Endothelial cell of umbilical vein (primary cell): ENCODE results near the gene MBOAT1. TPM values are rescaled to one million over a fixed set of nuclear protein-coding genes. Genes with fewer than 3 reads are reported as not detected.

Experiments used
- BruUV-seq: library from RNA; stranded (reverse); fragments of 400-500 nt; replicated peaks from 2 replicates; lab custom pipeline; 2021; lab: Mats Ljungman, UMichigan
- CTCF ChIA-PET: fragments of 300-600, 350-600 bp; sonication (Branson Sonifier 250); formaldehyde crosslinking; loops from one replicate; lab custom pipeline; 2021; ENCODE audit warnings: antibody characterized with exemption, inconsistent platforms; lab: Charles Lee
- POLR2A ChIA-PET: fragments of 300-600, 350-600 bp; sonication (Branson Sonifier 250); formaldehyde crosslinking; loops from one replicate; lab custom pipeline; 2021; ENCODE audit warnings: antibody characterized with exemption, inconsistent platforms; lab: Charles Lee
- DNase-seq: peaks from one replicate; pipeline ENCODE4 v3.0.0-alpha.2; 2011; ENCODE audit warnings: low read depth, low spot score
- FAIRE-seq: peaks from 2 replicates; lab custom pipeline; 2011; peaks lifted over from hg19 to GRCh38; lab: Jason Lieb, UNC
- H2AFZ ChIP-seq: 2 replicates; pipeline ENCODE4 v1.6.0; 2012; ENCODE audit warnings: low read depth, low read length, control low read depth, inconsistent platforms
- H3K27ac ChIP-seq: 2 replicates; pipeline ENCODE4 v1.5.1; 2011; ENCODE audit warnings: low read depth, mild to moderate bottlenecking, control low read depth, low read length, moderate library complexity; ENCODE audit not compliant: insufficient read depth
- H3K27me3 ChIP-seq, 2 experiments: 2 replicates each; pipeline versions ENCODE4 v1.6.0 to v1.6.1; 2011; ENCODE audit warnings: low read length in 2 of 2, mixed read lengths in 1 of 2; ENCODE audit not compliant: control insufficient read depth in 2 of 2, insufficient read depth in 2 of 2
- H3K36me3 ChIP-seq, 2 experiments: 2 replicates in 1 of 2; 3 replicates in 1 of 2; pipeline ENCODE4 v1.5.1; 2011; ENCODE audit warnings: low read length in 2 of 2, mild to moderate bottlenecking in 1 of 2, moderate library complexity in 1 of 2; ENCODE audit not compliant: control insufficient read depth in 2 of 2, insufficient read depth in 2 of 2; ENCODE audit errors: extremely low read depth in 1 of 2
- H3K4me1 ChIP-seq: 3 replicates; pipeline ENCODE4 v1.5.1; 2011; ENCODE audit warnings: mild to moderate bottlenecking, low read length; ENCODE audit not compliant: control insufficient read depth, insufficient read depth; ENCODE audit errors: extremely low read depth
- H3K4me2 ChIP-seq: 2 replicates; pipeline ENCODE4 v1.6.1; 2011; ENCODE audit warnings: low read length, control low read depth, mixed read lengths; ENCODE audit not compliant: insufficient read depth
- H3K4me3 ChIP-seq, 3 experiments: fragments of 200-600 bp in 1 of 3; sonication (generic), shearing (Covaris generic) in 1 of 3; replicated peaks in 1 of 3; 2 replicates each; pipeline ENCODE4 v1.5.1; 2011 to 2016; ENCODE audit warnings: control low read depth in 3 of 3, low read length in 3 of 3, mild to moderate bottlenecking in 2 of 3, inconsistent platforms in 1 of 3, low read depth in 1 of 3, moderate library complexity in 1 of 3; ENCODE audit not compliant: insufficient read depth in 1 of 3
- H3K79me2 ChIP-seq: 2 replicates; pipeline ENCODE4 v1.6.0; 2012; ENCODE audit warnings: low read length, inconsistent platforms; ENCODE audit not compliant: control insufficient read depth, insufficient read depth
- H3K9ac ChIP-seq: replicated peaks from 2 replicates; pipeline ENCODE3; 2011; ENCODE audit warnings: low read length, control low read depth; ENCODE audit not compliant: insufficient read depth; ENCODE audit errors: extremely low read depth
- H3K9me1 ChIP-seq: replicated peaks from 3 replicates; pipeline ENCODE4 v1.6.0; 2011; ENCODE audit warnings: mild to moderate bottlenecking, low read length; ENCODE audit not compliant: control insufficient read depth, insufficient read depth; ENCODE audit errors: extremely low read depth
- H3K9me3 ChIP-seq: replicated peaks from 2 replicates; pipeline ENCODE4 v1.5.1; 2012; ENCODE audit warnings: low read length, inconsistent platforms; ENCODE audit not compliant: control insufficient read depth, insufficient read depth
- H4K20me1 ChIP-seq: replicated peaks from 2 replicates; pipeline ENCODE3; 2011; ENCODE audit warnings: mild to moderate bottlenecking, low read length; ENCODE audit not compliant: control insufficient read depth, insufficient read depth; ENCODE audit errors: extremely low read depth
- EZH2 ChIP-seq: IDR thresholded peaks from 2 replicates; pipeline ENCODE4 v1.6.1; 2012; ENCODE audit warnings: borderline replicate concordance, low read depth, mild to moderate bottlenecking, moderate library complexity, low read length, inconsistent platforms; ENCODE audit not compliant: severe bottlenecking
- FOS ChIP-seq: IDR thresholded peaks from 2 replicates; pipeline ENCODE4 v1.6.1; 2011; ENCODE audit warnings: mild to moderate bottlenecking, low read length, moderate library complexity, borderline replicate concordance; ENCODE audit not compliant: insufficient read depth
- GATA2 ChIP-seq: IDR thresholded peaks from 2 replicates; pipeline ENCODE4 v1.7.0; 2011; ENCODE audit warnings: low read depth, mild to moderate bottlenecking, moderate library complexity, mixed read lengths, low read length; ENCODE audit not compliant: insufficient read length, insufficient read depth
- JUN ChIP-seq: IDR thresholded peaks from 2 replicates; pipeline ENCODE4 v1.6.1; 2011; ENCODE audit warnings: borderline replicate concordance, low read depth; ENCODE audit not compliant: insufficient read length, insufficient read depth
- MYC ChIP-seq: IDR thresholded peaks from one replicate; pipeline ENCODE4 v1.6.1; 2011; ENCODE audit warnings: mild to moderate bottlenecking, low read depth, low read length
- POLR2A ChIP-seq: IDR thresholded peaks from 2 replicates; pipeline ENCODE4 v1.6.1; 2012; ENCODE audit warnings: low read depth, mild to moderate bottlenecking, control low read depth, low read length
- POLR2AphosphoS5 ChIP-seq: IDR thresholded peaks from 2 replicates; pipeline ENCODE4 v1.6.1; 2012; ENCODE audit warnings: low read depth, mild to moderate bottlenecking, control low read depth, low read length, moderate library complexity; ENCODE audit not compliant: insufficient read depth
- dilution Hi-C: fragments of 300-500 bp; cut with MboI; formaldehyde crosslinking; loops from one replicate; pipeline ENCODE4 v1.15.0; 2019; ENCODE audit warnings: low sequenced_read_pairs; ENCODE audit not compliant: extremely low pct_ligation_motif_present
- intact Hi-C: fragments of 100-400 bp; cut with micrococcal nuclease; formaldehyde crosslinking; loops from one replicate; pipeline ENCODE4 v1.10.0; 2022
- polyA plus RNA-seq, 4 experiments: library from polyadenylated mRNA; depleted of rRNA in 3 of 4; stranded (reverse) in 3 of 4; unstranded in 1 of 4; fragments of >200 nt; gene quantifications; 2 replicates each; pipeline versions ENCODE4 v1.2.1 to v1.2.3, GENCODE V29; 2011 to 2012; ENCODE audit warnings: missing spikeins in 1 of 4
- total RNA-seq: library from RNA; stranded (reverse); gene quantifications from 2 replicates; pipeline ENCODE4 v1.2.3, GENCODE V29; 2021
- TF ChIP-seq, protein P1 (sequence below): IDR thresholded peaks from 2 replicates; pipeline ENCODE4 v1.6.1; 2011; ENCODE audit not compliant: insufficient read depth, insufficient read length
- TF ChIP-seq, protein P2 (sequence below), 2 donors: IDR thresholded peaks; 1 replicate in 1 of 2; 2 replicates in 1 of 2; pipeline ENCODE4 v1.5.1; 2011; ENCODE audit warnings: low read length in 2 of 2, mild to moderate bottlenecking in 2 of 2, moderate library complexity in 2 of 2, control low read depth in 1 of 2, inconsistent platforms in 1 of 2, low read depth in 1 of 2; ENCODE audit not compliant: insufficient read depth in 1 of 2; ENCODE audit errors: extremely low read depth in 1 of 2

The MBOAT1 gene
- total and polyA plus RNA-seq, 2 donors (not counting 3 experiments of a cell fraction or from before 2014, with no cell fraction given): 2.1 to 5.4 TPM

DNA sequence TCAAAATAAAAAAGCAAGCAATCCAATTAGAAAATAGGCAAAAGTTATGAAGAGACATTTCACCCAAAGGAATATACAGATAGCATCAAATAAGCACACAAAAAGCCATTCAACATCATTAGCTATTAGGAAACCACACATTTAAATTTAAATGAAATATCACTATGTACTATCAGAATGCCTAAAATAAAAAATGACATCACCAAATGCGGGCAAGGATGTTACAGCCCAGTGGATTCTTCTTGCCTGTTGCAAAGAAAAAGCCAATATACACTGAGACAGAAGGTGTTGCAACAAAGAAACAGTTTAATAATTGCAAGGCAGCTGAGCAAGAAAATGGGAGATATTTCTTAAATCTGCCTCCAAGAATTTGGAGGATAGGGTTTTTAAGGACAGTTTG is 31.0 kb upstream of the MBOAT1 start:
- POLR2A ChIA-PET: no interaction called here
- Histone ChIP-seq H3K27me3 (no peaks in the 10 kb centered on the region), H3K27ac (no peak overlapping the region), H3K4me2 (no peak overlapping the region), H3K9ac (no peak overlapping the region), H3K79me2 (no peaks in the 10 kb centered on the region), H3K9me3 (no peaks in the 10 kb centered on the region), H3K4me3 (no peak overlapping the region), H2AFZ (no peak overlapping the region), H3K9me1 (no peaks in the 10 kb centered on the region), H3K4me1 (no peaks in the 10 kb centered on the region), H4K20me1 (no peaks in the 10 kb centered on the region), H3K36me3 (no peaks in the 10 kb centered on the region)
- TF ChIP-seq, protein P1, sequence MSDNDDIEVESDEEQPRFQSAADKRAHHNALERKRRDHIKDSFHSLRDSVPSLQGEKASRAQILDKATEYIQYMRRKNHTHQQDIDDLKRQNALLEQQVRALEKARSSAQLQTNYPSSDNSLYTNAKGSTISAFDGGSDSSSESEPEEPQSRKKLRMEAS: no peak
- TF ChIP-seq JUN: no peak
- no peak for TF ChIP-seq GATA2
- no peak for TF ChIP-seq MYC
- TF ChIP-seq EZH2: no peak
- TF ChIP-seq POLR2A: no peak
- no peak for TF ChIP-seq FOS
- TF ChIP-seq POLR2AphosphoS5: no peak
- TF ChIP-seq, protein P2, sequence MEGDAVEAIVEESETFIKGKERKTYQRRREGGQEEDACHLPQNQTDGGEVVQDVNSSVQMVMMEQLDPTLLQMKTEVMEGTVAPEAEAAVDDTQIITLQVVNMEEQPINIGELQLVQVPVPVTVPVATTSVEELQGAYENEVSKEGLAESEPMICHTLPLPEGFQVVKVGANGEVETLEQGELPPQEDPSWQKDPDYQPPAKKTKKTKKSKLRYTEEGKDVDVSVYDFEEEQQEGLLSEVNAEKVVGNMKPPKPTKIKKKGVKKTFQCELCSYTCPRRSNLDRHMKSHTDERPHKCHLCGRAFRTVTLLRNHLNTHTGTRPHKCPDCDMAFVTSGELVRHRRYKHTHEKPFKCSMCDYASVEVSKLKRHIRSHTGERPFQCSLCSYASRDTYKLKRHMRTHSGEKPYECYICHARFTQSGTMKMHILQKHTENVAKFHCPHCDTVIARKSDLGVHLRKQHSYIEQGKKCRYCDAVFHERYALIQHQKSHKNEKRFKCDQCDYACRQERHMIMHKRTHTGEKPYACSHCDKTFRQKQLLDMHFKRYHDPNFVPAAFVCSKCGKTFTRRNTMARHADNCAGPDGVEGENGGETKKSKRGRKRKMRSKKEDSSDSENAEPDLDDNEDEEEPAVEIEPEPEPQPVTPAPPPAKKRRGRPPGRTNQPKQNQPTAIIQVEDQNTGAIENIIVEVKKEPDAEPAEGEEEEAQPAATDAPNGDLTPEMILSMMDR (IDR thresholded peaks at IDR 0.05; ENCODE audit: extremely low read depth in 1 of 2, insufficient read depth in 1 of 2, low read depth in 1 of 2, low read length in 2 of 2): no peak
- intact Hi-C loops (no loop called here), dilution Hi-C loops (no loop called here)
- CTCF ChIA-PET: no interaction called here
- BruUV-seq: no TSS peak
- FAIRE-seq: no peak
- DNase-seq: no peak
